Adipocyte (in vitro differentiated cells): ENCODE results near the gene CDH10.

Experiments used
- DNase-seq: peaks from one replicate; pipeline ENCODE4 v3.0.0-alpha.2; 2015; ENCODE audit warnings: low read depth
- H3K27me3 ChIP-seq: replicated peaks from 2 replicates; pipeline ENCODE4 v1.7.0; 2013; ENCODE audit warnings: mild to moderate bottlenecking, low read length, moderate library complexity; ENCODE audit not compliant: control insufficient read depth, insufficient read depth
- H3K36me3 ChIP-seq: 2 replicates; pipeline ENCODE4 v1.7.0; 2013; ENCODE audit warnings: low read length, mild to moderate bottlenecking, moderate library complexity; ENCODE audit not compliant: control insufficient read depth, insufficient read depth, severe bottlenecking
- H3K4me1 ChIP-seq: 2 replicates; pipeline ENCODE4 v1.7.0; 2013; ENCODE audit warnings: mild to moderate bottlenecking, low read length, moderate library complexity; ENCODE audit not compliant: control insufficient read depth, insufficient read depth
- H3K4me3 ChIP-seq: 2 replicates; pipeline ENCODE4 v1.7.0; 2013; ENCODE audit warnings: mild to moderate bottlenecking, low read length, moderate library complexity
- H3K9ac ChIP-seq: 2 replicates; pipeline ENCODE4 v1.7.0; 2013; ENCODE audit warnings: mild to moderate bottlenecking, low read length, moderate library complexity
- H3K9me3 ChIP-seq: 2 replicates; pipeline ENCODE4 v1.7.0; 2013; ENCODE audit warnings: mild to moderate bottlenecking, low read length, moderate library complexity; ENCODE audit not compliant: control insufficient read depth

The CDH10 gene

GRCh38 chr5:24535646-24536045 is 109.1 kb downstream of the CDH10 start:
- no peak overlapping the region for H3K4me3 ChIP-seq
- no peaks in the 10 kb centered on the region for H3K9me3 ChIP-seq
- no peak overlapping the region for H3K9ac ChIP-seq
- no peaks in the 10 kb centered on the region for H3K27me3 ChIP-seq
- DNase-seq = no peak
- no peaks in the 10 kb centered on the region for H3K4me1 ChIP-seq
- H3K36me3 ChIP-seq = no peaks in the 10 kb centered on the region

DNA sequence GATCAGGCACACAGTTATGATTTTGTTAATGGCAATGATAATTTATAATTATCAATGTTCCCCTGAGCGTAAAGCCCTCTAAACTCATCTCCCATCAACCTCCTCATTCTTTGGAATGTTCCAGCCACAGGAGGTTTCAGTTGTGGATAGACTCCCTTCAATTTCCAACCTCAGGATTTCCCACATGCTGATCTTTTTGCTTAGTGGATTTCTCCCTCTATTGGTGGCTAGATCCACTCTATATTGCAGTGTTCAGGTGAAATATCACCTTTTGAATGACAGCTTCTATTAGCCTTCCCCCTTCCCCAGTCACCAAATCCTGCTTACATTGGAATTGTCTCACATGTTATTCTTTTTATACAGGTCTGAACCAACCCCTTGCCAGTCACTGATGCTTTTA is 113.9 kb downstream of the CDH10 start:
- DNase-seq = no peak
- no peaks in the 10 kb centered on the region for H3K27me3 ChIP-seq
- no peak overlapping the region for H3K4me3 ChIP-seq
- H3K4me1 ChIP-seq = no peaks in the 10 kb centered on the region
- H3K9me3 ChIP-seq = no peaks in the 10 kb centered on the region
- no peak overlapping the region for H3K9ac ChIP-seq
- no peaks in the 10 kb centered on the region for H3K36me3 ChIP-seq

- Histone ChIP-seq H3K27me3 (no peaks in the 10 kb centered on the region), H3K4me3 (no peak overlapping the region), H3K9ac (no peak overlapping the region), H3K9me3 (no peaks in the 10 kb centered on the region), H3K4me1 (no peaks in the 10 kb centered on the region), H3K36me3 (no peaks in the 10 kb centered on the region)
- no peak for DNase-seq
Observed at GRCh38 chr5:24525414-24525813, 119.4 kb downstream of the CDH10 start.

GRCh38 chr5:24512423-24512822 is 132.4 kb downstream of the CDH10 start:
- no peak overlapping the region for H3K9ac ChIP-seq

GRCh38 chr5:24510523-24510988 is 134.2 kb downstream of the CDH10 start:
- H3K4me1 ChIP-seq = no peaks in the 10 kb centered on the region
- H3K9ac ChIP-seq = no peak overlapping the region
- H3K27me3 ChIP-seq = no peaks in the 10 kb centered on the region
- H3K36me3 ChIP-seq = no peaks in the 10 kb centered on the region
- DNase-seq = no peak
- no peak overlapping the region for H3K4me3 ChIP-seq
- H3K9me3 ChIP-seq = no peaks in the 10 kb centered on the region

More at GRCh38 chr5:24512423-24512822, 132.4 kb downstream of the CDH10 start:
- no peak for DNase-seq
- no peaks in the 10 kb centered on the region for H3K27me3 ChIP-seq
- no peaks in the 10 kb centered on the region for H3K36me3 ChIP-seq
- H3K9me3 ChIP-seq = no peaks in the 10 kb centered on the region
- H3K4me1 ChIP-seq = no peaks in the 10 kb centered on the region
- H3K4me3 ChIP-seq = no peak overlapping the region

DNA sequence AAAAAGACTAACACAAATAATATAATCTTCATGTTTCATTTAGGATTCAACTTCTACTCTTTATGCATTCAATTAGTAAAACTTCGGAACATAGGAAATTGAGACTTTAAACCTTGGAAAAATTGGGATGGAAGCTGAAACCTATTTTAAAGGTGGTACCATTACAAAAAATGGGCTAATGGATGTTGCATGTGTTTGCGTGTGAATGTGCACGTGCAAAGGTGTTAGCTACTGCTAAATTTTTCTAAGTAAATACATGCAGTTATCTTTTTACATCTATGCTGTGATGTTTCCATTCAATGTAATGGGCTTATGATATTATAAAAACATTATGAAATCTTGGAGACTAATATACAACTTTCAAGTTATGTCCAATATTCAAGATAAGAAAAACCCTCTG is 134.8 kb downstream of the CDH10 start:
- H3K27me3 ChIP-seq = no peaks in the 10 kb centered on the region
- no peak overlapping the region for H3K4me3 ChIP-seq
- no peak for DNase-seq
- no peaks in the 10 kb centered on the region for H3K4me1 ChIP-seq
- no peaks in the 10 kb centered on the region for H3K36me3 ChIP-seq
- H3K9me3 ChIP-seq = no peaks in the 10 kb centered on the region
- H3K9ac ChIP-seq = no peak overlapping the region

DNA sequence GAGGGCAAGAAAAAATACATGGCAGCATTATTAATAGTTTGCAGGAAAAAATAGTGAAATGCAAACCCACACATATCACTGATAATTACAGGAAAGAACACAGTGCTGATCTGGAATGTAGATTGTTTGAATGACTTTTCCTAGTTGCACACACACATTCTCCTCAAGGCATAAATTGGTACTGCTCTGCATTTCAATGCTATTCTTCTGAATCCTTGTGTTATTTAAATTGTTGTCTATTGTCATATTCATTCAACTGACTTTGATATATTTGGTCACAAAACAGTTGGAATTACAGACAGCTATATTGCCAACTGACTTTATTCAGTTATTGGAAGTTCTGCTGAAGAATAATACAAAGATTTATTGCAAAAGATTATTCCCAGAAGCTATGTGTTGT is 139.5 kb downstream of the CDH10 start:
- Histone ChIP-seq H3K27me3 (no peaks in the 10 kb centered on the region), H3K9ac (no peak overlapping the region), H3K4me1 (no peaks in the 10 kb centered on the region), H3K36me3 (no peaks in the 10 kb centered on the region), H3K9me3 (no peaks in the 10 kb centered on the region), H3K4me3 (no peak overlapping the region)
- DNase-seq = no peak

GRCh38 chr5:24497591-24498157 is 147.1 kb downstream of the CDH10 start:
- no peaks in the 10 kb centered on the region for H3K4me1 ChIP-seq
- no peak for DNase-seq
- no peak overlapping the region for H3K9ac ChIP-seq
- no peak overlapping the region for H3K4me3 ChIP-seq
- no peaks in the 10 kb centered on the region for H3K9me3 ChIP-seq
- no peaks in the 10 kb centered on the region for H3K27me3 ChIP-seq
- no peaks in the 10 kb centered on the region for H3K36me3 ChIP-seq

GRCh38 chr5:24497145-24497544 is 147.6 kb downstream of the CDH10 start:
- no peak for DNase-seq
- no peaks in the 10 kb centered on the region for H3K9me3 ChIP-seq
- no peaks in the 10 kb centered on the region for H3K4me1 ChIP-seq
- H3K27me3 ChIP-seq = no peaks in the 10 kb centered on the region
- H3K9ac ChIP-seq = no peak overlapping the region
- H3K36me3 ChIP-seq = no peaks in the 10 kb centered on the region
- H3K4me3 ChIP-seq = no peak overlapping the region

GRCh38 chr5:24496268-24496667 is 148.5 kb downstream of the CDH10 start:
- Histone ChIP-seq H3K4me3 (no peak overlapping the region), H3K9ac (no peak overlapping the region), H3K4me1 (no peaks in the 10 kb centered on the region), H3K27me3 (no peaks in the 10 kb centered on the region), H3K36me3 (no peaks in the 10 kb centered on the region), H3K9me3 (no peaks in the 10 kb centered on the region)
- DNase-seq = no peak

- Histone ChIP-seq H3K4me3 (no peak overlapping the region), H3K27me3 (no peaks in the 10 kb centered on the region), H3K9me3 (no peaks in the 10 kb centered on the region), H3K36me3 (no peaks in the 10 kb centered on the region), H3K9ac (no peak overlapping the region), H3K4me1 (no peaks in the 10 kb centered on the region)
- DNase-seq = no peak
Observed at GRCh38 chr5:24492229-24492628, 152.5 kb downstream of the CDH10 start.

- no peaks in the 10 kb centered on the region for H3K36me3 ChIP-seq
- H3K4me3 ChIP-seq = no peak overlapping the region
- H3K9ac ChIP-seq = no peak overlapping the region
- H3K27me3 ChIP-seq = no peaks in the 10 kb centered on the region
- DNase-seq = no peak
- no peaks in the 10 kb centered on the region for H3K9me3 ChIP-seq
- H3K4me1 ChIP-seq = no peaks in the 10 kb centered on the region
Observed at GRCh38 chr5:24491490-24491889, 153.3 kb downstream of the CDH10 start.
